ENCODE data around the gene RBBP9.
"Not testable (repeated sequence)": the region's sequence is repeated elsewhere in the genome, so short reads cannot be mapped to it uniquely, and the experiment has no call there.

RBBP9 gene

GRCh38 chr20:18533978-18534644 is 37.1 kb upstream of the RBBP9 start:
- H3K27ac Mint-ChIP-seq: no peak overlapping the region
- no peak for TF ChIP-seq CTCF (IDR thresholded peaks at IDR 0.05; ENCODE audit: unreplicated experiment in 3 of 3)
- peaks cover 4% of the 10 kb centered on the region for H3K9me3 Mint-ChIP-seq
- peaks cover 78% of the 10 kb centered on the region for H3K36me3 Mint-ChIP-seq (ENCODE audit: low read depth)
- no peak overlapping the region for H3K4me3 Mint-ChIP-seq
- no peaks in the 10 kb centered on the region for H3K27me3 Mint-ChIP-seq (ENCODE audit: low read depth)
- H3K4me1 Mint-ChIP-seq: no peaks in the 10 kb centered on the region

- peaks cover 81% of the 10 kb centered on the region for H3K36me3 Mint-ChIP-seq (ENCODE audit: low read depth)
- no peak overlapping the region for H3K27ac Mint-ChIP-seq
- TF ChIP-seq CTCF (IDR thresholded peaks at IDR 0.05; ENCODE audit: unreplicated experiment in 3 of 3): no peak
- H3K4me1 Mint-ChIP-seq: no peaks in the 10 kb centered on the region
- peaks cover 4% of the 10 kb centered on the region for H3K9me3 Mint-ChIP-seq
- no peaks in the 10 kb centered on the region for H3K27me3 Mint-ChIP-seq (ENCODE audit: low read depth)
- no peak overlapping the region for H3K4me3 Mint-ChIP-seq
Measured at GRCh38 chr20:18533491-18533890, 36.5 kb upstream of the RBBP9 start.

GRCh38 chr20:18532626-18533025 is 35.6 kb upstream of the RBBP9 start:
- no peak overlapping the region for H3K4me3 Mint-ChIP-seq
- peaks cover 85% of the 10 kb centered on the region for H3K36me3 Mint-ChIP-seq (ENCODE audit: low read depth)
- TF ChIP-seq CTCF (IDR thresholded peaks at IDR 0.05; ENCODE audit: unreplicated experiment in 3 of 3): no peak
- no peaks in the 10 kb centered on the region for H3K4me1 Mint-ChIP-seq
- peaks cover 4% of the 10 kb centered on the region for H3K9me3 Mint-ChIP-seq
- H3K27ac Mint-ChIP-seq: no peak overlapping the region
- H3K27me3 Mint-ChIP-seq (ENCODE audit: low read depth): no peaks in the 10 kb centered on the region

- Mint-ChIP-seq H3K27ac (no peak overlapping the region), H3K27me3 (ENCODE audit: low read depth) (no peaks in the 10 kb centered on the region), H3K4me3 (no peak overlapping the region), H3K36me3 (ENCODE audit: low read depth) (peaks cover 78% of the 10 kb centered on the region), H3K9me3 (no peaks in the 10 kb centered on the region), H3K4me1 (no peaks in the 10 kb centered on the region)
- TF ChIP-seq CTCF (IDR thresholded peaks at IDR 0.05; ENCODE audit: unreplicated experiment in 3 of 3): no peak
Measured at GRCh38 chr20:18529041-18529440, 32.0 kb upstream of the RBBP9 start.

- no peaks in the 10 kb centered on the region for H3K27me3 Mint-ChIP-seq (ENCODE audit: low read depth)
- peaks cover 72% of the 10 kb centered on the region for H3K36me3 Mint-ChIP-seq (ENCODE audit: low read depth)
- H3K4me1 Mint-ChIP-seq: no peaks in the 10 kb centered on the region
- no peaks in the 10 kb centered on the region for H3K9me3 Mint-ChIP-seq
- H3K27ac Mint-ChIP-seq: no peak overlapping the region
- no peak for TF ChIP-seq CTCF (IDR thresholded peaks at IDR 0.05; ENCODE audit: unreplicated experiment in 3 of 3)
- H3K4me3 Mint-ChIP-seq: no peak overlapping the region
Measured at GRCh38 chr20:18527836-18528235, 30.8 kb upstream of the RBBP9 start.

- Mint-ChIP-seq H3K9me3 (no peaks in the 10 kb centered on the region), H3K4me1 (no peaks in the 10 kb centered on the region), H3K27me3 (ENCODE audit: low read depth) (no peaks in the 10 kb centered on the region), H3K4me3 (no peak overlapping the region), H3K36me3 (ENCODE audit: low read depth) (peaks cover 67% of the 10 kb centered on the region), H3K27ac (no peak overlapping the region)
- TF ChIP-seq CTCF (IDR thresholded peaks at IDR 0.05; ENCODE audit: unreplicated experiment in 3 of 3): no peak
Measured at GRCh38 chr20:18527339-18527738, 30.3 kb upstream of the RBBP9 start.

GRCh38 chr20:18526761-18527160 is 29.7 kb upstream of the RBBP9 start:
- not testable (repeated sequence) for H3K4me3 Mint-ChIP-seq; H3K27me3 Mint-ChIP-seq (ENCODE audit: low read depth); H3K9me3 Mint-ChIP-seq; H3K27ac Mint-ChIP-seq; H3K4me1 Mint-ChIP-seq
- H3K36me3 Mint-ChIP-seq (ENCODE audit: low read depth): peaks cover 61% of the 10 kb centered on the region
